ENCODE measurements around the gene HIGD1A. TPM values are rescaled to one million over a fixed set of nuclear protein-coding genes. Genes with fewer than 3 reads are reported as not detected.

Gene HIGD1A
- total and polyA plus RNA-seq, 8 donors, result 62.0 to 413 (median 189) TPM

Small RNA genes within 50 kb of the gene (small RNA-seq; reads per million reads assigned to genes)
- 0 reads per million in 4 donors for gene CCDC13

Other genes starting within 250 kb of the HIGD1A start
- gene SEC22C, start 222.5 kb downstream of the HIGD1A start, total RNA-seq, result 10 to 100 TPM in 4 of 5 donors, 1 to 10 TPM in 1; 9.8 to 64.3 (median 32.7) TPM
- gene SEC22C, start 222.5 kb downstream of the HIGD1A start, polyA plus RNA-seq, result 10 to 100 TPM; 15.5 to 31.5 (median 26.3) TPM
- gene SS18L2, start 213.6 kb downstream of the HIGD1A start, total RNA-seq, result 10 to 100 TPM in 4 of 5 donors, 1 to 10 TPM in 1; 8.0 to 34.4 (median 27.7) TPM
- gene SS18L2, start 213.6 kb downstream of the HIGD1A start, polyA plus RNA-seq, result 10 to 100 TPM; 31.9 to 59.7 (median 49.6) TPM
- gene NKTR, start 203.8 kb downstream of the HIGD1A start, total RNA-seq, result 100 to 1,000 TPM in 4 of 5 donors, 10 to 100 TPM in 1; 76.5 to 488 (median 141) TPM
- 10 to 100 TPM in 1 of 3 donors, 1 to 10 TPM in 2; 3.8 to 20.0 (median 6.4) TPM for gene NKTR, start 203.8 kb downstream of the HIGD1A start, polyA plus RNA-seq
- 10 to 100 TPM; 10.1 to 40.3 (median 19.6) TPM for gene ZBTB47, start 150.8 kb downstream of the HIGD1A start, total RNA-seq
- gene ZBTB47, start 150.8 kb downstream of the HIGD1A start, polyA plus RNA-seq, result 10 to 100 TPM; 10.4 to 40.0 (median 32.1) TPM
- gene KLHL40, start 119.0 kb downstream of the HIGD1A start, total RNA-seq, result under 1 TPM in 1 of 5 donors, not detected in 4; 0.18 TPM
- 1 to 10 TPM in 1 of 3 donors, under 1 TPM in 1, not detected in 1; 0.05 to 2.0 TPM for gene KLHL40, start 119.0 kb downstream of the HIGD1A start, polyA plus RNA-seq
- not detected for gene HHATL, start 101.7 kb downstream of the HIGD1A start, total RNA-seq
- 1 to 10 TPM in 1 of 3 donors, under 1 TPM in 2; 0.81 to 6.9 (median 0.90) TPM for gene HHATL, start 101.7 kb downstream of the HIGD1A start, polyA plus RNA-seq
- 10 to 100 TPM in 2 of 5 donors, 1 to 10 TPM in 1, under 1 TPM in 1, not detected in 1; 0.58 to 31.7 (median 10.0) TPM for gene CCDC13, start 31.2 kb downstream of the HIGD1A start, total RNA-seq
- gene CCDC13, start 31.2 kb downstream of the HIGD1A start, polyA plus RNA-seq, result 1 to 10 TPM in 1 of 3 donors, under 1 TPM in 2; 0.44 to 2.9 (median 0.53) TPM
- gene ACKR2, start 5.0 kb upstream of the HIGD1A start, total RNA-seq, result 1 to 10 TPM in 1 of 5 donors, under 1 TPM in 1, not detected in 3; 0.72 to 2.4 TPM
- under 1 TPM; 0.15 to 0.50 (median 0.30) TPM for gene ACKR2, start 5.0 kb upstream of the HIGD1A start, polyA plus RNA-seq
- gene CYP8B1, start 71.4 kb upstream of the HIGD1A start, total RNA-seq, result not detected
- gene CYP8B1, start 71.4 kb upstream of the HIGD1A start, polyA plus RNA-seq, result under 1 TPM in 1 of 3 donors, not detected in 2; 0.10 TPM
- gene ZNF662, start 101.7 kb upstream of the HIGD1A start, total RNA-seq, result 10 to 100 TPM in 2 of 5 donors, 1 to 10 TPM in 3; 3.8 to 23.9 (median 6.5) TPM
- 1 to 10 TPM; 1.4 to 3.2 (median 2.1) TPM for gene ZNF662, start 101.7 kb upstream of the HIGD1A start, polyA plus RNA-seq
- gene GASK1A, start 174.8 kb upstream of the HIGD1A start, total RNA-seq, result 10 to 100 TPM in 3 of 5 donors, 1 to 10 TPM in 2; 7.0 to 23.6 (median 18.5) TPM
- gene GASK1A, start 174.8 kb upstream of the HIGD1A start, polyA plus RNA-seq, result 1 to 10 TPM; 1.2 to 4.0 (median 2.4) TPM